NCI-H1417 (cell line): Measurements from ENCODE around the gene GRSF1.
"Not testable (repeated sequence)": the region's sequence is repeated elsewhere in the genome, so short reads cannot be mapped to it uniquely, and the experiment has no call there.

Experiments used
- DNase-seq, 3 experiments: peaks; one replicate each; lab custom pipeline; 2025; lab: John Stamatoyannopoulos, UW

GRSF1 gene

DNA sequence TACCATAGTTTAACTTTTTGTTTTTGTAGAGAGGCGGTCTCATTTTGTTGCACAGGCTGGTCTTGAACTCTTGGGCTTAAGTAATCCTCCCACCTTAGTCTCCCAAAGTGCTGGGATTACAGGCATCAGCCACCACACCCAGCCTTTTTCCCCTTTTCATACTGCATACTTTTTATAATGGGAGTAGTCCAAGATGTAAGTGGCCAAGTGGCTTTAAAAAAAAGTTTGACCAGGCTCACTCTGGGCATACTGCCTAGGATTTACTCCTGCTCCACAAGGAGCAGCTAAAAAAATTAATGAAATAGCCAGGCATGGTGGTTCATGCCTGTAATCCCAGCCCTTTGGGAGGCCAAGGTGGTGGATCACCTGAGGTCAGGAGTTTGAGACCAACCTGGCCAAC is 6.0 kb downstream of the GRSF1 start:
- no peak for DNase-seq

DNA sequence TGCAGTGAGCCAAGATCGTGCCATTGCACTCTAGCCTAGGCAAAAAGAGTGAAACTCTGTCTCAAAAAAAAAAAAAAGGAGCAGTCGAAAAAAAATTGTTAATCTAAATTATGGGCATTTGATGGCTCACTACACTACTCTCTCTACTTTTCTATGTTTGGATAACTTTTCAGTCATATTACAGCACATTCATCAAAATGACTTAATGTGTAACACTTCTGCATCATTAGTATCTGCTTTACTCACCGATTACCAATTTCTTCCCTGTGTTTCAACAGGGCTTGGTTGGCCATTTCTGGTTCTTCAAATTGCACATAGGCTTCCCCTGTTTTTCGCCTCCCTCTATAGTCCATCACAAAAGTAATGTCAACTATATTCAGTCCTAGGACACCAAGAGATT is 8.4 kb downstream of the GRSF1 start:
- no peak for DNase-seq

DNA sequence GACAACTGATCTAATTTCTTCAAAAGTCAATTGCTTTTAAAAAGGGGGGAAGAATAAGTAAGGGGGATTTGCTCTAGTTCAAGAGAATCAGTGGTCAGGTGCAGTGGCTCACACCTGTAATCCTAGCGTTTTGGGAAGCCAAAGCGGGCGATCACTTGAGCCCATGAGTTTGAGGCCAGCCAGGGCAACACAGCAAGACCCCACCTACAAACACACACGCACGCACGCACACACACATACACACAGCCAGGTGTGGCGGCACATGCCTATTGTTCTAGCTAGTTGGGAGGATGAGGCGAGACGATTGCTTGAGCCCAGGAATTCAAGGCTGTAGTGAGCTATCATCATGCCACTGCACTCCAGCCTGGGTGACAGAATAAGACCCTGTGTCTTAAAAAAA is 9.6 kb downstream of the GRSF1 start:
- no peak for DNase-seq

DNA sequence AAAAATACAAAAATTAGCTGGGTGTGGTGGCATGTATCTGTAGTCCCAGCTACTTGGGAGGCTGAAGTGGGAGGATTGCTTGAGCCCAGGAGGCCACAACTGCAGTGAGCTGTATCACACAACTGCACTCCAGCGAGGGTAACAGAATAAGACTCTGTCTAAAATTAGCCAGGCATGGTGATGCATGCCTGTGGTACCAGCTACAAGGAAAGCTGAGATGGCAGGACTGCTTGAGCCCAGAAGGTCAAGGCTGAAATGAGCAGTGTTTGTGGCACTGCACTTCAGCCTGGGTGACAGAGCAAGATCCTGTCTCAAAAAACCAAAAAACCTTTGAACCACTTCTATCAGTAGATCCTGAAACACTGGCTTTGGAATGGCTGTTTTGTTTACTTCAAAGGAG is 10.2 kb downstream of the GRSF1 start:
- DNase-seq: no peak

DNA sequence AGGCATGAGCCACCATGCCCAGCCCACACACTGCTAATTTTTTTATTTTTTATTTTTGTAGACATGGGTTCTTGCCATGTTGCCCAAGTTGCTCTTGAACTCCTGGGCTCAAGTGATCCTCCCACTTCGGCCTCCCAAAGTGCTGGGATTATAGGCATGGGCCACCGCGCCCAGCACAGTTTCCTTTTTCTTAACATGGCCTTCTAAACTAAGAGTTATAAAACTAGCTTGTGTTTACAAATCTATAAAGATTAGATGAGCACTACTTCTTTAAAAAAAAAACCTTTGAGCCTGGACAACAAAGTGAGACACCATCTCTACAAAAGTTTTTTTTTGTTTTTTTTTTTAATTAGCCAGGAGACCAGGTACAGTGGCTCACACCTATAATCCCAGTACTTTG is 10.7 kb downstream of the GRSF1 start:
- DNase-seq: no peak

DNA sequence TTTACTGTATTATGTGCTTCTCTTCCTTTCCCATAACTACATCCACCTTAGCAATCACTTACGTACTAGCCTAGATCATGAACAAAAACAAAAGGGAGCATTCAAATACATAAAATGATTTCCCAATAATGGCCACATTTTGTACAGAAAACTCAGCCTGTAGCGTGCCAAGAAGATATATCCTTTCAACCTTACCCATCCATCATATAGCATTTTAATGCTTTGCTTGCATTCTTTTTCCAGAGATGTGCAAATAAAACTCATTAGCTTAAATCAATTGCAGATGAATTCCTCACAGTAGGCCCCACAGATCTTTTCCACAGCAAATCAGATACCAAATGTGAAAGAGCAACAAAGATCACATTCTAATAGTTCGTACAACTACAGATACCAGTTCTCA is 20.8 kb downstream of the GRSF1 start:
- DNase-seq: no peak

DNA sequence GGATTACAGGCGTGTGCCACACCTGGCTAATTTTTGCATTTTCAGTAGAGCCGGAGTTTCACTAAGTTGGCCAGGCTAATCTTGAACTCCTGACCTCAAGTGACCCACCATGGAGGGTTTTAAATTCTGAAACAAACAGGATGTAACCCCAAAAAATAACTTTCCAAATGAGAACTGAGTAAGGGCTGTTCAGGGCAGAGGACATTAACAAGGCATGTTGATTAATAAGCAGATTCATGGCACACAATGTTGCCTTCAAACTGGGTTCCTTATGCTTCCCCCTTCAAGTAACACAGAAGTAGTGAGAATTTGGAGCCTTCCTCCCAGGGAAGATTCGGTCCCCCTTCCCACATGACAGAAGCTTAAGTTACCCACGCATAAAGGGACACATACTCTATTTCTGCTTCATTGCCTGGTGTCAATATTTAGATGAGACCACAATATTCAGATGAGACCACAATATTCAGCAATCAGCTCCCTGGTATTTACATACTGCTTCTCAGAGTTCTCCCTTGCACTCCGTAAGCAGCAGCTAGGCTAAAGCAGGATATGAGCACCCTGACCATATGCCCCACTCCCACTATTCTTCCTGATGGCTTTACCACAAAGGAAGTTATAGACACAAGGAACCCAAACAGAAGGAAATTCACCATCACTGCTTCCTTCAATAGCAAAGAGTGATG is 21.4 kb downstream of the GRSF1 start:
- DNase-seq: no peak

DNA sequence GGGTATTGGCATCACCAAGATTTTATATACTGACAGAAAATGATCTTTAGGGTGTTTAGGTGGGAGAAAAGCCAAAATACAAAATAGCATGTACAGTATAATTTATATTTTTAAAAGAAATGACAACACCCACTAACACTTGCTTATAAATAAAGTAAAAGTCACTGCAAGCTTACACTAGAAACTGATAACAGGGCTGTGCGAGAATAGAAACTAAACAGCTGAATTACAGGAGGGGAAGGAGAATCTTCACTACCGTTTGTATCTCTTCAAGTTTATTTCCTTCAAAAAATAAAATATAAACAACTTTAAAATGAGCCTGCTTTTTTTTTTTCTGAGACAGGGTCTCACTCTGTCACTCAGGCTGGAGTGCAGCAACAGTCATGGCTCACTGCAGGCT is 22.8 kb downstream of the GRSF1 start:
- no peak for DNase-seq

DNA sequence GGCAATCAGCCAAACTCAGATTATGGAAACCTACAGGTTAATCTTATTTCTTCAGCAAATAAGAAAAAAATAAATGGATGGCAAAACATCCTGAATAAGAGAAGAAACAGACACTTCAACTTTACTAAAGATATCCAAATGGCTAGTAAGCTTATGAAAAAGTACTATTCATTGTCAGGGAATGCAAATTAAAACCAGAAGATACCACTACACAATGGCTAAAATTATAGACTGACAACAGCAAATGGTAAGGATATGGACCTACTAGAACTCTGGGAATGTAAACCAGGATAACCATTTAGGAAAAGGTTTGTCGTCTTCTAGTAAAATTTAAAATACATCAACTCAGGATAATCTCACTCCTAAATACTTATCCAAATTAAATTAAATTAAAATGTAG is 24.3 kb downstream of the GRSF1 start:
- DNase-seq: no peak

DNA sequence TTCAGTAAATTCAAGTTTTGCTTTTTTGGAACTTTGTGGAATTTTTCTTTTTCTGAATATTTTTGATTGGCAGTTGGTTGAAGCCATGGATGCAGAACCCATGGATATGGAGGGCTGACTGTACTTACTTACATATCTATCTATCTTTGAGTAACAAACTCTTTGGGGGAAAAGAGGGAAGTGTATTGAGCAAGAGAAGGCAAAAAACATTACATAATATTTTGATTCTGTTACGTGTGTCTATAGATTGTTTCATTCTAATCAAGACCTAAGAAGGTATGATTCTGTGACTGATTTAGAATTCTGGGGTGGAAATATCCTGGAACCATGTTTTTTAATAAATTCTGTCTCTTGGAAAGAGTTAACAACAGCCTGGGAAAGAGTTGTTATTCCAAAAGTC is 31.5 kb downstream of the GRSF1 start:
- DNase-seq: no peak

DNA sequence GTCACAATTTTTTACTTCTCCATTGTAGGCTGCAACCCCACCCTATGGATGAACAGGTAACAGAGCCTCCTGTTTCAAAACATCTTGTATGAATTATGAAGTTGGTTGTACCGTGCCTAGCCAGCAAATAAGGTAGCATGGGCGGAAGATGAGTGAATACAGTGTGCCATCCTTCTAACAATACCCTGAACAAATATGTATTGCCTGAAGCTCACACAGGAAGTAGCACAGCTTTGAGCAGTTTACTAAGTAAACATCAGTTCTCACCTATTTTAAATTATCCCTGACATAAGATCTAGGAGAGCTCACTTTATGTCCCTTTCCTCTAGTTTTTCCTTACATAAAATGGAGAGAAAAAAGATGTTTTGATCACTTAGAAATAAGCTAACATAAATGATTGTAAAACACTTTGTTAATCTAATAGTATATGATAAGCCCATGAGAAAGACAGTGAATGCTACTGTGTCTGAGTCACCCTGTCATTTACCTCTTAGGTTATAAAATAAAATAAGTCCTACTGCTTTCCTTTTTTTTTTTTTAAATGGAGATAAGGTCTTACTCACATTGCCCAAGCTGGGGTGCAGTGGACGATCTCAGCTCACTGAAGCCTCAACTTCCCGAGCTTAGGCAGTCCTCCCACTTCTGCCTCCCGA is 36.6 kb downstream of the GRSF1 start:
- DNase-seq: peak in 1 of 3 experiments; percentile 29

DNA sequence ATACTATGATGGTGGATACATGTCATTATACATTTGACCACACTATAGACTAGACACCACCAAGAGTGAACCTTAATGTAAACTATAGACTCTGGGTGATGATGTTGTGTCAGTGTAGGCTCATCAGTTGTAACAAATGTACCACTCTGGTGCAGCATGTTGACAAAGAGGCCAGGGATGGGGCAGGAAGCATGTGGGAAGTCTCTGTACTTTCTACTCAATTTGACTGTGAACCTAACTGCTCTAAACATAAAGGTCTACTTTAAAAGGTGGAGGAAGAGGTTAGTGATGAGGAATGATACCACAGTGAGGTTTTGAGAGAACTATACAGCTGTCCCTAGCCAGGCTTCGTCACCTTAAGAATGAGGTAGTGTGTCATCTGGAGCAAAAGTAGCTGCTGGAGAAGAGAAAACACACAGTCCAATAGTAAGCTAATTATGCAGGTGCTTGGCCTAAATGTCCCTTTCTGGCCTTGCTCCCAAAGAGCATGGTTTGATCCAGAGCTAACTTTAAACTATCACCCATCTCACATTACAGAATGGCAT is 38.4 kb downstream of the GRSF1 start:
- DNase-seq: no peak

DNA sequence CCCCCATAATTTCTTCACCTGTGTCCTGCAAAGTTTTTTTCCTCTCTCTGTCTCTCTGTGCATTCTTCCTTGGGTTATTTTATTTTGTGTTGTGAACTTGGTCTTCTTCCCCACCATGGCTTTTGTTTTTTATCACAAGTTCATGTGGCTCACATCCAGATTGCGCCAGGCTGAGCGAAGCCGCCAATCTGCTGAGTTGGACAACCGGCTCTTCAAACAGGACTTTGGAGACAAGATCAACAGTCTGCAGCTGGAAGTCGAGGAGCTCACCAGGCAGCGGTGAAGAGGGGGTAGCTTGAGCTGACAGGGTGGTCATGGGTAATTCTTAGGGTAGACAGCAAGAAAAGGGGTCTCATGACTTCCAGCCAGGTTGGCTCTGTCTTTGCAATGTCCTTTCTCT is 46.1 kb downstream of the GRSF1 start:
- no peak for DNase-seq

DNA sequence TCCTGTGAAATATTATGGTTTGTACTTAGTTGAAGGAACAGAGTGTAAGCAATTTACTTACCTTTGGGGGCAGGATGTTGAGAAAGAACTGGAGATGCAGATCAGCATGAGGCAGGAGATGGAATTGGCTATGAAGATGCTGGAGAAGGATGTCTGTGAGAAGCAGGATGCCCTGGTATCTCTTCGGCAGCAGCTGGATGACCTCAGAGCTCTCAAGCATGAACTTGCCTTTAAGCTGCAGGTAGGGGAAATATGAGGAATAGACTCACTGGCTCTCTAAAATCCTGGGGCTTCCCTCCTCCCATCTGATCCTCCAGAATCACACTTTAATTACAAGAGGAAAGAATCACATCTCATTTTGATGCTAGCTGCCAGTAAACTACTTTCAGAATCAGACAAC is 51.0 kb downstream of the GRSF1 start:
- no peak for DNase-seq

DNA sequence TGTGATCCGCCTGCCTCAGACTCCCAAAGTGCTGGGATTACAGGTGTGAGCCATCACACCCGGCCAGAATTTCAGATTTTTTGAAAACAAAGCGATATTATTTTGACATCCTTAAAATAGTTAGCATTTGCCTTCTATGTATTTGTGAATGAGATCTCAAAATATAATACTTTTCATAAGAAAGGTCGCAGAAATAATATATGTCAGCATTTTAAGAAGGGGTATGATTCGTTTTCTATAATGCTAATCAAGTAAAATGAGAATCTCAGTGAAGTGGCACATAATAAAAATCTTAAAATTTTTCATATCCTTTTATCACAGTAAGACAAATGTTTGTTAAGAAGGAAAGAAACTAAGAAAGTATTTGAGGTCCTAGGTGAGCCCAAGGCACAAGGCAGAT is 52.2 kb downstream of the GRSF1 start:
- DNase-seq: no peak

DNA sequence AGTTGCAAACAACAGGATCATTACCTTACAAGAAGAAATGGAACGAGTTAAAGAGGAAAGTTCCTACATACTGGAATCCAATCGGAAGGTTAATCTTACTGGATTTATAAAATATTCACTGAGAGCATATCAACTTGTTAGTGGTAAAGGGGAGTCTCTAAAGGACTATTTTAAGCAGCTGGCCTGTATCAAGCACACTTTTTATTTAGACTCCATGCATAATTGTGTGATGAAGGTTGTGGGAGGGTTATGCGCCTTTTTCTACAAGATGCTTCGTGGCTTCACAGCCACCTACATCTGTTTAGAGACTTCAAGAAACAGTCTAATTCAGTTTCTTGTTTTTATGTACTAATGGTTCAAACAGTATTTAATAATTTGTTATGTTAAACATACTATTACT is 56.6 kb downstream of the GRSF1 start:
- no peak for DNase-seq

DNA sequence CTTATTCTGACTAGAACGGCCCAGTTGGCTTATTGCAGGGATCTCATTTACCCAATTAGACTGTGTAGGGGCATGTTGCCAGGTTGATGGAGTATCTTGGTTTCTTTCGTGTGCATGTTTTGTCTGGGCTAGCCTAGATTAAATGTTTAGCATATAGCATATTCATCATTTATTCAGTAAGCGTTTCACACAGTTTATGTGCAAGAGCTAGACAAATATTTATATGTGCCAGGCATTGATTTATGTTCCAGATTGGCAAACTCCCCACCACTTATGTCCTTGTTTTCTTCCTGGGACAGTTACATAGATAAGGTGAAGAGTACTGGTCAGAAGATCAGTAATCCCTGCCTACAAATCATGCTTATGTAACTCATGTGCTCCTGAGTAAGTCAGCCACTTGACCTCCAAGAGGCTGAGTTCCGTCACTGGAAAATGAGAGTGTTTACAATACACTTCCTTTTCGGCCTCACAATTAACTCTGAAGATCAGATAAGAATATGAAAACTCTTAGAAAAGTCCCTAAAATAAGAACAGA is 60.7 kb downstream of the GRSF1 start:
- no peak for DNase-seq

DNA sequence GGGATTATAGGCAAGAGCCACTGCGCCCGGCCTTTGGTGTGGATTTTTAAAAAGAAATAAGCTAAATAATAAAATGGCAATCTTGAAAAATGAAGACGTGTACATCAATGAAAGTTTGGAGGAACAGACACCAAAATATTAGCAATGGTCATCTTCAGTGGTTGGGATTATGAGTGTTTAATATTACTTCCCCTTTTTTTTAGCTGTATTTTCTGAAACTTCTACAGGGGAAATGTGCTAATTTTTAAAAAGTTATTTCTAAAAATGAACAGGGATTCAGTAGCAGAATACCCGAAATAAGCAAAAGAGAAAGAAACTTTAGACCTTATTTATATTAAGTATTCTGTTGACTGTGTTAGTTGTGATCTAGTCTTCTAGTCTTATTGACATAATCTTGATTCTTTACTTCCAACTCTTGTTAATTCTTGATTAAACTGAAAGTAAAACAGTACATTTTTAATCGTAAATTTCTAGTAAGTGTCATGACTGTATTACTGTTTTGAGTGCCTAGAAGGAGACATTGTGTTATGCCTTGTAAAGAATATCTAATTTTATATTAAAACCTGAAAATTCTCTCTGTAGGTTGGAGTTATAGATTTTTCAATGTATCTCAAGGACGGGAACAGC is 66.6 kb downstream of the GRSF1 start:
- DNase-seq: no peak

DNA sequence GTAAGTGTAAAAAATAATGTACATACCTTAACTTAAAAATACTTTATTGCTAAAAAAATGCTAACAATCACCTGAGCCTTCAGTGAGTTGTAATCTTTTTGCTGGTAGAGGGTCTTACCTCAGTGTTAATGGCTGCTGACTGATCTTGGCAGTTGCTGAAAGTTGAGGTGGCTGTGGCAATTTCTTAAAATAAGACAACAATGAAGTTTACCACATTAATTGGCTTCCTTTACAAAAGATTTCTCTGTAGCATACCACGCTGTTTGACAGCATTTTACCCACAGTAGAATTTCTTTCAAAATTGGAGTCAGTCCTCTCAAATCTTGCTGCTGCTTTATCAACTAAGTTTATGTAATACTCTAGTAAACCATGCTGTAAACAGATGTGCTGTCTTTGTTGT is 70.3 kb downstream of the GRSF1 start:
- not testable (repeated sequence) for DNase-seq

DNA sequence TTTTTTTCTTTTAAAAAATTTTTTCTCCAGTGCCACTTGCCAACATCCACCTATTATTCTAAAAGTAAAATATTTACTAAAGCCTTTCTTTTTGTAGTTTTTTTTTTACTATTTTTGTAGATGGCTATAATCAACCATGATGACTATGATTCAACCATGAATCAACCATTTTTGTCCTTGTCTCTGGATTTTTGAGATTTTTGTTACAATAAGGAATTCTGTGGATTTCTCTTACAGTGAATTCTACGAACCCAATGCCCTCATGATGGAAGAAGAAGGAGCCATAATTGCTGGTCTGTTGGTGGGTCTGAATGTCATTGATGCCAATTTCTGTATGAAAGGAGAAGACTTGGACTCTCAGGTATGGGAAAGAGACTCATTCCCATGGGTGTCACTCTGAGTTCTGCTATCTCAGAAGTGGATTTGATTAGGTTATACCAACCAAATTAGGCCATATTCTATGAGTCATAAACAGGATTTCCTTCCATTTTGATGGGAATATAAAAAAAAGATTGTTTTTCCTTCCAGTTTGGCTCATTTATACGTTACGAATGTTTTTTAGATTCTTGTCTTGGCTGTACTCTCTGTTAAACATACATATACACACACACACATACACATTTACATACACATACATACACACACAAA is 71.3 kb downstream of the GRSF1 start:
- no peak for DNase-seq
